WTC11 (cell line): ENCODE data around the gene PPP1R10. TPM values are rescaled to one million over a fixed set of nuclear protein-coding genes. Genes with fewer than 3 reads are reported as not detected.

Source experiments
- microRNA-seq: library from miRNA; unstranded; fragments of <30 nt; microRNA quantifications from one replicate; pipeline ENCODE4 v1.2.0, GENCODE V29; 2022; ENCODE audit warnings: borderline number of aligned reads
- total RNA-seq: library from RNA; stranded (reverse); gene quantifications from 3 replicates; pipeline ENCODE4 v1.2.3, GENCODE V29; 2021

PPP1R10 gene
- total RNA-seq, 1 experiment from 2014 or later: 83.1 TPM

Small RNA genes lying within 50 kb of the gene (microRNA-seq; reads per million reads assigned to microRNA genes)
- 255 reads per million, percentile 77 among the genes with 10 or more reads in this experiment for gene MIR877

Other genes starting within 250 kb of the PPP1R10 start
- 44.6 to 49.0 TPM (median 44.7 TPM) in 3 replicates for gene HLA-E, start 127.7 kb downstream of the PPP1R10 start, total RNA-seq
- gene GNL1, start 60.8 kb downstream of the PPP1R10 start, total RNA-seq: 69.1 to 85.7 TPM (median 72.8 TPM) in 3 replicates
- gene PRR3, start 59.9 kb downstream of the PPP1R10 start, total RNA-seq: 10.1 to 13.1 TPM (median 10.8 TPM) in 3 replicates
- 98.7 to 102 TPM (median 101 TPM) in 3 replicates for gene ABCF1, start 45.8 kb downstream of the PPP1R10 start, total RNA-seq
- gene MRPS18B, start 597 bp upstream of the PPP1R10 start, total RNA-seq: 56.4 to 67.8 TPM (median 57.6 TPM) in 3 replicates
- 19.3 to 21.7 TPM (median 20.3 TPM) in 3 replicates for gene ATAT1, start 9.6 kb upstream of the PPP1R10 start, total RNA-seq
- 21.8 to 26.5 TPM (median 25.5 TPM) in 3 replicates for gene C6orf136, start 29.9 kb upstream of the PPP1R10 start, total RNA-seq
- 27.3 to 32.2 TPM (median 30.6 TPM) in 3 replicates for gene DHX16, start 55.8 kb upstream of the PPP1R10 start, total RNA-seq
- gene PPP1R18, start 69.4 kb upstream of the PPP1R10 start, total RNA-seq: 25.6 to 36.5 TPM (median 26.2 TPM) in 3 replicates
- gene NRM, start 73.7 kb upstream of the PPP1R10 start, total RNA-seq: 31.2 to 33.3 TPM (median 31.3 TPM) in 3 replicates
- gene MDC1, start 100.0 kb upstream of the PPP1R10 start, total RNA-seq: 95.9 to 100 TPM (median 97.9 TPM) in 3 replicates
- gene TUBB, start 103.1 kb upstream of the PPP1R10 start, total RNA-seq: 1,503 to 1,570 TPM (median 1,542 TPM) in 3 replicates
- 110 to 121 TPM (median 120 TPM) in 3 replicates for gene FLOT1, start 125.4 kb upstream of the PPP1R10 start, total RNA-seq
- 61.2 to 82.4 TPM (median 61.5 TPM) in 3 replicates for gene IER3, start 127.3 kb upstream of the PPP1R10 start, total RNA-seq